K562 (cell line): ENCODE data around the gene SCAP. TPM values are rescaled to one million over a fixed set of nuclear protein-coding genes. Genes with fewer than 3 reads are reported as not detected.

Experiments used
- CBFA2T2 ChIP-seq: fragments of 450-650 bp; conservative IDR thresholded peaks from 2 replicates; pipeline ENCODE4 v1.6.1; 2017; ENCODE audit warnings: mild to moderate bottlenecking
- ELF2 ChIP-seq: fragments of 250-450 bp; sonication (Bioruptor Pico); IDR thresholded peaks from 2 replicates; pipeline ENCODE4 v1.5.0; 2021; ENCODE audit warnings: mild to moderate bottlenecking
- FOXJ3 ChIP-seq: sonication (generic); formaldehyde crosslinking; IDR thresholded peaks from 2 replicates; pipeline ENCODE4 v1.4.0; 2020; ENCODE audit warnings: mild to moderate bottlenecking, missing genetic modification reagents
- GATAD2A ChIP-seq: fragments of 450-650 bp; IDR thresholded peaks from 2 replicates; pipeline ENCODE4 v1.6.1; 2017
- MEF2A ChIP-seq: IDR thresholded peaks from 2 replicates; pipeline ENCODE4 v1.6.1; 2011; ENCODE audit warnings: low read depth, mild to moderate bottlenecking, low read length, moderate library complexity; ENCODE audit not compliant: control insufficient read depth
- NBN ChIP-seq: fragments of 450-650 bp; IDR thresholded peaks from 2 replicates; pipeline ENCODE4 v1.6.1; 2016; ENCODE audit warnings: low read depth, mild to moderate bottlenecking
- PHB2 ChIP-seq: fragments of 450-650 bp; IDR thresholded peaks from 2 replicates; pipeline ENCODE4 v1.6.1; 2017; ENCODE audit warnings: low read depth
- PHF20 ChIP-seq: fragments of 450-650 bp; IDR thresholded peaks from 2 replicates; pipeline ENCODE4 v1.6.1; 2018; ENCODE audit not compliant: partially characterized antibody
- TCFL5 ChIP-seq: fragments of 250-450 bp; sonication (Bioruptor Pico); conservative IDR thresholded peaks from 2 replicates; pipeline ENCODE4 v1.6.1; 2021; ENCODE audit warnings: mild to moderate bottlenecking, moderate library complexity, matching md5 sums
- TOE1 ChIP-seq, 2 experiments: fragments of 450-650 bp in 1 of 2; sonication (generic) in 1 of 2; formaldehyde crosslinking in 1 of 2; IDR thresholded peaks; 2 replicates each; pipeline versions ENCODE4 v1.7.1 to v1.8.0; 2016 to 2022; ENCODE audit warnings: borderline replicate concordance in 2 of 2, mild to moderate bottlenecking in 2 of 2, antibody characterized with exemption in 1 of 2, inconsistent platforms in 1 of 2, low read depth in 1 of 2, missing genetic modification reagents in 1 of 2, moderate library complexity in 1 of 2
- U2AF1 ChIP-seq: fragments of 200-400 bp; formaldehyde crosslinking; optimal IDR thresholded peaks from 2 replicates; pipeline ENCODE3; 2017; ENCODE audit warnings: mild to moderate bottlenecking, low read depth, low read length, moderate library complexity
- ZNF134 ChIP-seq: fragments of 250-450 bp; sonication (Bioruptor Pico); conservative IDR thresholded peaks from 2 replicates; pipeline ENCODE4 v1.4.0; 2020
- ZNF408 ChIP-seq: fragments of 250-450 bp; sonication (Bioruptor Pico); IDR thresholded peaks from 2 replicates; pipeline ENCODE4 v1.4.0; 2020; ENCODE audit warnings: low read depth, mild to moderate bottlenecking, moderate library complexity
- ZNF551 ChIP-seq: fragments of 250-450 bp; sonication (Bioruptor Pico); IDR thresholded peaks from 2 replicates; pipeline ENCODE4 v1.5.0; 2021; ENCODE audit warnings: mild to moderate bottlenecking, moderate library complexity
- ZNF561 ChIP-seq: fragments of 450-650 bp; formaldehyde crosslinking; conservative IDR thresholded peaks from 2 replicates; pipeline ENCODE4 v1.4.0; 2020; ENCODE audit warnings: mild to moderate bottlenecking, moderate library complexity
- polyA plus RNA-seq, 8 experiments: library from polyadenylated mRNA; depleted of rRNA in 4 of 8; stranded (reverse) in 5 of 8; unstranded in 3 of 8; fragments of >200 nt; fragmentation: Nextera tagmentation in 2 of 8; fragmentation: Illumina TruSeq in 1 of 8; extraction: Ambion mirVana in 2 of 8; extraction: Trizol in 1 of 8; gene quantifications; 2 replicates each; pipeline versions ENCODE4 v1.2.1 to v1.2.3, GENCODE V29; 2011 to 2014; ENCODE audit warnings: inconsistent platforms in 1 of 8, missing spikeins in 1 of 8
- total RNA-seq, 7 experiments: library from RNA; depleted of rRNA in 6 of 7; stranded (reverse); fragments of >200 nt in 6 of 7; fragmentation: Illumina TruSeq in 2 of 7; extraction: Trizol in 2 of 7; gene quantifications; 2 replicates each; pipeline versions ENCODE4 v1.2.1 to v1.2.3, GENCODE V29; 2011 to 2021; ENCODE audit warnings: low replicate concordance in 1 of 7
- TF ChIP-seq, protein P1 (sequence below): fragments of 450-650 bp; formaldehyde crosslinking; IDR thresholded peaks from 2 replicates; pipeline ENCODE4 v1.4.0; 2022; ENCODE audit warnings: missing genetic modification characterization
- TF ChIP-seq, protein P2 (sequence below), 2 experiments: fragments of 450-650 bp in 1 of 2; sonication (generic) in 1 of 2; formaldehyde crosslinking; conservative IDR thresholded peaks; 2 replicates each; pipeline versions ENCODE4 v1.4.0 to v1.8.1; 2020 to 2022; ENCODE audit warnings: mild to moderate bottlenecking in 1 of 2, missing genetic modification reagents in 1 of 2
- TF ChIP-seq, protein P3 (sequence below): fragments of 250-450 bp; sonication (Bioruptor Pico); IDR thresholded peaks from 2 replicates; pipeline ENCODE4 v1.8.0; 2022; ENCODE audit warnings: inconsistent platforms, mild to moderate bottlenecking, moderate library complexity, borderline replicate concordance
- TF ChIP-seq, protein P4 (sequence below): sonication (generic); formaldehyde crosslinking; IDR thresholded peaks from 2 replicates; pipeline ENCODE4 v1.8.0; 2023; ENCODE audit warnings: missing genetic modification reagents, mild to moderate bottlenecking, borderline replicate concordance

Gene SCAP
- total and polyA plus RNA-seq, 9 of the 15 experiments (the other 6 are each of a cell fraction or from before 2014, with no cell fraction given), result 2.6 to 104 (median 37.8) TPM

DNA sequence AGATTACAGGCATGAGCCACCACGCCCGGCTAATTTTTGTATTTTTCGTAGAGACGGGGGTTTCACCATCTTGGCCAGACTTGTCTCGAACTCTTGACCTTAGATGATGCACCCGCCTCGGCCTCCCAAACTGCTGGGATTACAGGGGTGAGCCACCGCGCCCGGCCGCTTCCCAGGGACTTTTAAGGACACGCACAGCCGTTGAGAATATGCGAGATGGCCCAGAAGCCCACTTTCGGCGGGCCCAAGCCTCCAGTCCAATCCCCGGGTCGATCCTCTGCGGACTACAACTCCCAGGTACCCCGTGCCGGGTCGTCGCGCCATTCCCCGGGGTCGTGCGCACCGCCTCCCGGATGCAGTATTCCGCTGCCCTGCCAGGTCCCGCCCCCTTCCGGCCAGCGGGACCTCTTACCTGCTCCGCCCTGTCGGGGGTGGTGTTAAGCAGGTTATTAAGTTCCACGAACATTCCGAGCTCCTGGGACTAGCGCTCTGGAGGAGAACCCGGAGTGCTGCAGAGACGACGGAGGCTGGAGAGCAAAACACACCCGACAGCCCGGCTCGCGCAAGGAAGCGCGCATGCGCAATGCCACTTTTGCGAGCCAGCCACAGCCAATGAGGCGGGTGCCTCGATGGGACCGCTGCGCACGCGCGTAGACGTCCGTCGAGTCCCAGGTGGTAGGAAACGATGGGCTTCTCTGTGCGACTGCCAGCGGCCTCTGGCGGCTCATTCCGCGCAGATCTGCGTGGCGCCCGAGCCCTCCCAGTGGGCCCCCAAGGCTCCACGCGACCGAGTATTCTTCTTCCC is 37.6 kb upstream of the SCAP start, which contains the start of gene ELP6 (continued):
- TF ChIP-seq ZNF551 (no peak), ZNF134 (CRISPR knock-in tag) (no peak), CBFA2T2 (no peak), ZNF408 (no peak), PHB2 (no peak), TCFL5 (CRISPR knock-in tag) (no peak), FOXJ3 (no peak), GATAD2A (no peak), ELF2 (CRISPR knock-in tag) (no peak), MEF2A (no peak), NBN (peak; percentile 50; the same call in 1 of the 2 replicates), U2AF1 (no peak), PHF20 (peak; percentile 39), TOE1 (IDR thresholded peaks at IDR 0.05; ENCODE audit: borderline replicate concordance) (peak; percentile 56; the same call in 1 of the 2 replicates), TOE1 (CRISPR knock-in tag; IDR thresholded peaks at IDR 0.05; ENCODE audit: borderline replicate concordance, low read depth) (0 out of 2 replicates have a peak, but pooled peaks have one; percentile 54), ZNF561 (no peak)
- TF ChIP-seq, protein P1, sequence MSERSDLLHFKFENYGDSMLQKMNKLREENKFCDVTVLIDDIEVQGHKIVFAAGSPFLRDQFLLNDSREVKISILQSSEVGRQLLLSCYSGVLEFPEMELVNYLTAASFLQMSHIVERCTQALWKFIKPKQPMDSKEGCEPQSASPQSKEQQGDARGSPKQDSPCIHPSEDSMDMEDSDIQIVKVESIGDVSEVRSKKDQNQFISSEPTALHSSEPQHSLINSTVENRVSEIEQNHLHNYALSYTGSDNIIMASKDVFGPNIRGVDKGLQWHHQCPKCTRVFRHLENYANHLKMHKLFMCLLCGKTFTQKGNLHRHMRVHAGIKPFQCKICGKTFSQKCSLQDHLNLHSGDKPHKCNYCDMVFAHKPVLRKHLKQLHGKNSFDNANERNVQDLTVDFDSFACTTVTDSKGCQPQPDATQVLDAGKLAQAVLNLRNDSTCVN (CRISPR knock-in tag), result no peak
- TF ChIP-seq, protein P2, sequence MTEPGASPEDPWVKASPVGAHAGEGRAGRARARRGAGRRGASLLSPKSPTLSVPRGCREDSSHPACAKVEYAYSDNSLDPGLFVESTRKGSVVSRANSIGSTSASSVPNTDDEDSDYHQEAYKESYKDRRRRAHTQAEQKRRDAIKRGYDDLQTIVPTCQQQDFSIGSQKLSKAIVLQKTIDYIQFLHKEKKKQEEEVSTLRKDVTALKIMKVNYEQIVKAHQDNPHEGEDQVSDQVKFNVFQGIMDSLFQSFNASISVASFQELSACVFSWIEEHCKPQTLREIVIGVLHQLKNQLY (CRISPR knock-in tag; conservative IDR thresholded peaks at IDR 0.05), result no peak
- TF ChIP-seq, protein P3, sequence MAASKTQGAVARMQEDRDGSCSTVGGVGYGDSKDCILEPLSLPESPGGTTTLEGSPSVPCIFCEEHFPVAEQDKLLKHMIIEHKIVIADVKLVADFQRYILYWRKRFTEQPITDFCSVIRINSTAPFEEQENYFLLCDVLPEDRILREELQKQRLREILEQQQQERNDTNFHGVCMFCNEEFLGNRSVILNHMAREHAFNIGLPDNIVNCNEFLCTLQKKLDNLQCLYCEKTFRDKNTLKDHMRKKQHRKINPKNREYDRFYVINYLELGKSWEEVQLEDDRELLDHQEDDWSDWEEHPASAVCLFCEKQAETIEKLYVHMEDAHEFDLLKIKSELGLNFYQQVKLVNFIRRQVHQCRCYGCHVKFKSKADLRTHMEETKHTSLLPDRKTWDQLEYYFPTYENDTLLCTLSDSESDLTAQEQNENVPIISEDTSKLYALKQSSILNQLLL (CRISPR knock-in tag), result no peak
- TF ChIP-seq, protein P4, sequence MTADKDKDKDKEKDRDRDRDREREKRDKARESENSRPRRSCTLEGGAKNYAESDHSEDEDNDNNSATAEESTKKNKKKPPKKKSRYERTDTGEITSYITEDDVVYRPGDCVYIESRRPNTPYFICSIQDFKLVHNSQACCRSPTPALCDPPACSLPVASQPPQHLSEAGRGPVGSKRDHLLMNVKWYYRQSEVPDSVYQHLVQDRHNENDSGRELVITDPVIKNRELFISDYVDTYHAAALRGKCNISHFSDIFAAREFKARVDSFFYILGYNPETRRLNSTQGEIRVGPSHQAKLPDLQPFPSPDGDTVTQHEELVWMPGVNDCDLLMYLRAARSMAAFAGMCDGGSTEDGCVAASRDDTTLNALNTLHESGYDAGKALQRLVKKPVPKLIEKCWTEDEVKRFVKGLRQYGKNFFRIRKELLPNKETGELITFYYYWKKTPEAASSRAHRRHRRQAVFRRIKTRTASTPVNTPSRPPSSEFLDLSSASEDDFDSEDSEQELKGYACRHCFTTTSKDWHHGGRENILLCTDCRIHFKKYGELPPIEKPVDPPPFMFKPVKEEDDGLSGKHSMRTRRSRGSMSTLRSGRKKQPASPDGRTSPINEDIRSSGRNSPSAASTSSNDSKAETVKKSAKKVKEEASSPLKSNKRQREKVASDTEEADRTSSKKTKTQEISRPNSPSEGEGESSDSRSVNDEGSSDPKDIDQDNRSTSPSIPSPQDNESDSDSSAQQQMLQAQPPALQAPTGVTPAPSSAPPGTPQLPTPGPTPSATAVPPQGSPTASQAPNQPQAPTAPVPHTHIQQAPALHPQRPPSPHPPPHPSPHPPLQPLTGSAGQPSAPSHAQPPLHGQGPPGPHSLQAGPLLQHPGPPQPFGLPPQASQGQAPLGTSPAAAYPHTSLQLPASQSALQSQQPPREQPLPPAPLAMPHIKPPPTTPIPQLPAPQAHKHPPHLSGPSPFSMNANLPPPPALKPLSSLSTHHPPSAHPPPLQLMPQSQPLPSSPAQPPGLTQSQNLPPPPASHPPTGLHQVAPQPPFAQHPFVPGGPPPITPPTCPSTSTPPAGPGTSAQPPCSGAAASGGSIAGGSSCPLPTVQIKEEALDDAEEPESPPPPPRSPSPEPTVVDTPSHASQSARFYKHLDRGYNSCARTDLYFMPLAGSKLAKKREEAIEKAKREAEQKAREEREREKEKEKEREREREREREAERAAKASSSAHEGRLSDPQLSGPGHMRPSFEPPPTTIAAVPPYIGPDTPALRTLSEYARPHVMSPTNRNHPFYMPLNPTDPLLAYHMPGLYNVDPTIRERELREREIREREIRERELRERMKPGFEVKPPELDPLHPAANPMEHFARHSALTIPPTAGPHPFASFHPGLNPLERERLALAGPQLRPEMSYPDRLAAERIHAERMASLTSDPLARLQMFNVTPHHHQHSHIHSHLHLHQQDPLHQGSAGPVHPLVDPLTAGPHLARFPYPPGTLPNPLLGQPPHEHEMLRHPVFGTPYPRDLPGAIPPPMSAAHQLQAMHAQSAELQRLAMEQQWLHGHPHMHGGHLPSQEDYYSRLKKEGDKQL (CRISPR knock-in tag), result no peak
